ENCODE results near the gene PRUNE2.

DNA sequence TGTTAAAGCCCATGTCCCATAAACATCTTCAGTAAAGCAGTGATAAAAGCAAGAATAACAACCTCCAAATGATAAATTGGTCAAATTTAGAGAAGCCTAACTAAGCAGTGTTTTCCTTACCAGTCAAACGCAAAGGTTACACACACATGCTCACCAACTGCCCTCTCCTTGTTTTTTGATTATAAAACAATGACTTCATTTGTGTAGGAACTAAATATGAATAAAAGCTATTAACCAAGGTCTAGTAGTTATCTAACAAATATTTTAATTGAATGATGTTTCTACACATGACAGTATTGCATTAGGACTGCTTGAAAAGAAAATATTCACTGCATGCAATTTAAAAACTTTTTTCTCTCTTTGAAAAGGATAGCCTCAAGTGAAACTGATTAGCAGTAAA is 105.0 kb downstream of the PRUNE2 start:
- TF ChIP-seq EZH2phosphoT487 (conservative IDR thresholded peaks at IDR 0.05; ENCODE audit: low read length) = no peak
- TF ChIP-seq, protein P1, sequence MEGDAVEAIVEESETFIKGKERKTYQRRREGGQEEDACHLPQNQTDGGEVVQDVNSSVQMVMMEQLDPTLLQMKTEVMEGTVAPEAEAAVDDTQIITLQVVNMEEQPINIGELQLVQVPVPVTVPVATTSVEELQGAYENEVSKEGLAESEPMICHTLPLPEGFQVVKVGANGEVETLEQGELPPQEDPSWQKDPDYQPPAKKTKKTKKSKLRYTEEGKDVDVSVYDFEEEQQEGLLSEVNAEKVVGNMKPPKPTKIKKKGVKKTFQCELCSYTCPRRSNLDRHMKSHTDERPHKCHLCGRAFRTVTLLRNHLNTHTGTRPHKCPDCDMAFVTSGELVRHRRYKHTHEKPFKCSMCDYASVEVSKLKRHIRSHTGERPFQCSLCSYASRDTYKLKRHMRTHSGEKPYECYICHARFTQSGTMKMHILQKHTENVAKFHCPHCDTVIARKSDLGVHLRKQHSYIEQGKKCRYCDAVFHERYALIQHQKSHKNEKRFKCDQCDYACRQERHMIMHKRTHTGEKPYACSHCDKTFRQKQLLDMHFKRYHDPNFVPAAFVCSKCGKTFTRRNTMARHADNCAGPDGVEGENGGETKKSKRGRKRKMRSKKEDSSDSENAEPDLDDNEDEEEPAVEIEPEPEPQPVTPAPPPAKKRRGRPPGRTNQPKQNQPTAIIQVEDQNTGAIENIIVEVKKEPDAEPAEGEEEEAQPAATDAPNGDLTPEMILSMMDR (IDR thresholded peaks at IDR 0.05; ENCODE audit: insufficient read depth, low read length, poor library complexity, severe bottlenecking) = no peak
